OCI-LY1 (cell line): ENCODE measurements around the gene VOPP1.

Source experiments
- H2AFZ ChIP-seq: fragments of 200-600 bp; sonication (generic), shearing (Covaris generic); 2 replicates; pipeline ENCODE4 v1.6.0; 2014; ENCODE audit warnings: antibody characterized with exemption, mild to moderate bottlenecking, low read length
- H3F3A ChIP-seq: fragments of 200-600 bp; sonication (generic), shearing (Covaris generic); 2 replicates; pipeline ENCODE4 v1.6.0; 2014; ENCODE audit warnings: mild to moderate bottlenecking, antibody characterized with exemption, low read length, moderate library complexity; ENCODE audit not compliant: insufficient read depth
- H3K27ac ChIP-seq: fragments of 200-600 bp; sonication (generic); 2 replicates; pipeline ENCODE4 v1.5.1; 2014; ENCODE audit warnings: low read length, mixed run types, mild to moderate bottlenecking, low read depth; ENCODE audit not compliant: poor library complexity, severe bottlenecking
- H3K27me3 ChIP-seq: fragments of 200-600 bp; sonication (generic); 2 replicates; pipeline ENCODE4 v1.6.0; 2014; ENCODE audit warnings: antibody characterized with exemption, mild to moderate bottlenecking, low read length, moderate library complexity; ENCODE audit not compliant: insufficient read depth
- H3K36me3 ChIP-seq: fragments of 200-600 bp; sonication (generic); 2 replicates; pipeline ENCODE4 v1.6.1; 2014; ENCODE audit warnings: mild to moderate bottlenecking, antibody characterized with exemption, low read length, moderate library complexity, mixed read lengths; ENCODE audit not compliant: insufficient read depth
- H3K4me1 ChIP-seq: fragments of 200-600 bp; sonication (generic); 2 replicates; pipeline ENCODE4 v1.5.1; 2014; ENCODE audit warnings: mild to moderate bottlenecking, low read length, moderate library complexity; ENCODE audit not compliant: insufficient read depth, severe bottlenecking
- H3K4me2 ChIP-seq: fragments of 200-600 bp; sonication (generic), shearing (Covaris generic); 2 replicates; pipeline ENCODE4 v1.6.1; 2014; ENCODE audit warnings: low read length
- H3K4me3 ChIP-seq: fragments of 200-600 bp; sonication (generic); 2 replicates; pipeline ENCODE4 v1.5.1; 2014; ENCODE audit warnings: low read length, low read depth, mild to moderate bottlenecking, mixed read lengths; ENCODE audit not compliant: poor library complexity, severe bottlenecking
- H3K79me2 ChIP-seq: fragments of 200-600 bp; shearing (Covaris generic); 2 replicates; pipeline ENCODE4 v1.6.1; 2016; ENCODE audit warnings: mixed run types, low read length, mixed read lengths; ENCODE audit not compliant: insufficient read depth
- H3K9ac ChIP-seq: fragments of 200-600 bp; sonication (generic), shearing (Covaris generic); 2 replicates; pipeline ENCODE4 v1.6.1; 2014; ENCODE audit warnings: mild to moderate bottlenecking, low read length, mixed read lengths
- H3K9me2 ChIP-seq: fragments of 200-600 bp; sonication (generic), shearing (Covaris generic); 2 replicates; pipeline ENCODE4 v1.6.1; 2014; ENCODE audit warnings: low read depth, mild to moderate bottlenecking, low read length, mixed read lengths
- H3K9me3 ChIP-seq: fragments of 200-600 bp; shearing (Covaris generic); 2 replicates; pipeline ENCODE4 v1.6.1; 2014; ENCODE audit warnings: low read length, mixed read lengths
- H4K20me1 ChIP-seq: fragments of 200-600 bp; sonication (generic), shearing (Covaris generic); 2 replicates; pipeline ENCODE4 v1.6.0; 2016; ENCODE audit warnings: mild to moderate bottlenecking, low read length; ENCODE audit not compliant: insufficient read depth
- EZH2 ChIP-seq: fragments of 200-600 bp; sonication (generic), shearing (Covaris generic); IDR thresholded peaks from 2 replicates; pipeline ENCODE4 v1.8.0; 2017; ENCODE audit warnings: borderline replicate concordance, mixed run types, mild to moderate bottlenecking, antibody characterized with exemption, low read length, moderate library complexity, mixed read lengths
- TF ChIP-seq, protein P1 (sequence below): fragments of 200-600 bp; sonication (generic), shearing (Covaris generic); IDR thresholded peaks from 2 replicates; pipeline ENCODE4 v1.5.1; 2017; ENCODE audit warnings: mild to moderate bottlenecking, antibody characterized with exemption, low read length, moderate library complexity, mixed read lengths

VOPP1 gene

DNA sequence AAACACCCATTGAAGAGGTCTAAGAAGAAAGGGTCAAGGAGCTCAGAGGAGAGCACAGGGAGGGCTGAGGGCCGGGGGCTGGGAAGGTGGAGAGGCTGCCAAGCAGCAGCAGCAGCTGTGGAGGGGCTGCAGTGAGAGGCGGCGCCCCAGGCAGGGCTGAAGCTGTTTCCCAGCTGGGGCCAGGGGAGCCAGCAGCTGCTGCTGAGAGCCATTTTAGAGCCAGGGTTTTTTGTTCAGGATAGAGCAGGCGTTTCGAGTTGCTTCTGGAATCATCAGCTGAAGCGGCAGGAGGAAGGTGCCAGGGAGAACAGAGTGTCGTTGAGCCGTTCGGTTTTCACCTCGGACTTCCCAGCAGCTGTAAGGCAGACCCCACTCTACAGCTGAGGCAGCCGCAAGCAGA is 144.5 kb downstream of the VOPP1 start:
- H3K27ac ChIP-seq, result no peak overlapping the region
- H3K4me2 ChIP-seq, result no peak overlapping the region
- peaks cover 11% of the 10 kb centered on the region; the same call in 1 of the 2 replicates for H3K36me3 ChIP-seq
- peaks cover 1% of the 10 kb centered on the region for H3K4me1 ChIP-seq
- no peaks in the 10 kb centered on the region for H3K27me3 ChIP-seq
- no peaks in the 10 kb centered on the region for H3K9me3 ChIP-seq
- no peak overlapping the region for H3K9ac ChIP-seq
- TF ChIP-seq EZH2, result no peak
- TF ChIP-seq, protein P1, sequence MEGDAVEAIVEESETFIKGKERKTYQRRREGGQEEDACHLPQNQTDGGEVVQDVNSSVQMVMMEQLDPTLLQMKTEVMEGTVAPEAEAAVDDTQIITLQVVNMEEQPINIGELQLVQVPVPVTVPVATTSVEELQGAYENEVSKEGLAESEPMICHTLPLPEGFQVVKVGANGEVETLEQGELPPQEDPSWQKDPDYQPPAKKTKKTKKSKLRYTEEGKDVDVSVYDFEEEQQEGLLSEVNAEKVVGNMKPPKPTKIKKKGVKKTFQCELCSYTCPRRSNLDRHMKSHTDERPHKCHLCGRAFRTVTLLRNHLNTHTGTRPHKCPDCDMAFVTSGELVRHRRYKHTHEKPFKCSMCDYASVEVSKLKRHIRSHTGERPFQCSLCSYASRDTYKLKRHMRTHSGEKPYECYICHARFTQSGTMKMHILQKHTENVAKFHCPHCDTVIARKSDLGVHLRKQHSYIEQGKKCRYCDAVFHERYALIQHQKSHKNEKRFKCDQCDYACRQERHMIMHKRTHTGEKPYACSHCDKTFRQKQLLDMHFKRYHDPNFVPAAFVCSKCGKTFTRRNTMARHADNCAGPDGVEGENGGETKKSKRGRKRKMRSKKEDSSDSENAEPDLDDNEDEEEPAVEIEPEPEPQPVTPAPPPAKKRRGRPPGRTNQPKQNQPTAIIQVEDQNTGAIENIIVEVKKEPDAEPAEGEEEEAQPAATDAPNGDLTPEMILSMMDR, result no peak
- no peaks in the 10 kb centered on the region for H3K9me2 ChIP-seq
- H4K20me1 ChIP-seq, result no peaks in the 10 kb centered on the region
- H3K79me2 ChIP-seq, result no peaks in the 10 kb centered on the region
- H3K4me3 ChIP-seq, result no peak overlapping the region
- no peaks in the 10 kb centered on the region for H3F3A ChIP-seq
- H2AFZ ChIP-seq, result no peak overlapping the region

DNA sequence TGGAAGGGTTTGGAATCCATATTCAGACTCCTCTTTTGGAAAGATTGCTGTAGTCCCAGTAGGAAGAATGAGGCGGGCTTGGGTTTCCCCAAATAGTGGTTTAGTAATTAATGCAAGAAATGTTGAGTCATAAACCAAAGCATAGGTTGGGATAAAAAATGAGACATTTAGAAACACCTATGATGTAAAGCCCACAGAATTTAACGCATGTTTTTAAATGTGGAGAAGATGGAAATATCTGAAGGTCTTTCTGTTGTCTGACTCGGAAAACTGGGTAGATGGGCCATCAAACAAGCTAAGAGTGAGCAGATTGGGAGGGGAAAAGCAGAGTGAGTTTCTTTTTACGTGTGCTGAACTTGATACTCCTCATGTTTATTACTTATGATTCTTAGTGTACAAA is 145.0 kb downstream of the VOPP1 start:
- no peaks in the 10 kb centered on the region for H3K9me2 ChIP-seq
- no peaks in the 10 kb centered on the region for H4K20me1 ChIP-seq
- H3K27me3 ChIP-seq, result no peaks in the 10 kb centered on the region
- H3K9ac ChIP-seq, result no peak overlapping the region
- no peak overlapping the region for H3K27ac ChIP-seq
- H3K36me3 ChIP-seq, result peaks cover 11% of the 10 kb centered on the region; the same call in 1 of the 2 replicates
- no peaks in the 10 kb centered on the region for H3K79me2 ChIP-seq
- no peaks in the 10 kb centered on the region for H3F3A ChIP-seq
- H2AFZ ChIP-seq, result no peak overlapping the region
- no peak overlapping the region for H3K4me2 ChIP-seq
- TF ChIP-seq EZH2, result no peak
- TF ChIP-seq, protein P1, result no peak
- no peak overlapping the region for H3K4me3 ChIP-seq
- no peaks in the 10 kb centered on the region for H3K4me1 ChIP-seq
- no peaks in the 10 kb centered on the region for H3K9me3 ChIP-seq

DNA sequence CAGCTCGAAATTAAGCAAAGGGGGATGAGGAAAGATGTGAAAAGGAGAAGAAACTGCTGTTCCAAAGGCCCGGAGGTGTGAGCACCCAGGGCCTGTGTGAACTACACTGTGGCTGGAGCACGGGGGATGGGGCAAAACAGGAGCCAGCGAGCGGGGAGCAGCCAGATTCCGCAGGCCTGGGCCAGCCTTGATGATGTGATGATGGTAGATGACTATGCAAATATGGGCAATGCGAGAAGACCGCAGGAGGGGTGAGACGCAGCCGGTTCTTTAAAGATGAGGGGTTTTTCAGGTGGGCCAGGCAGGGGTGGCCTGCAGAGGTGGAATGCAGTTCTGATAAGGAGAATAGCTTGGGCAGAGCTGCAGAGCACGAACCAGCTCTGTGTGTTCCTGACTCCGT is 145.6 kb downstream of the VOPP1 start:
- Histone ChIP-seq H2AFZ (no peak overlapping the region), H3K27me3 (no peaks in the 10 kb centered on the region), H3K27ac (no peak overlapping the region), H3K36me3 (peaks cover 11% of the 10 kb centered on the region; the same call in 1 of the 2 replicates), H3K4me1 (no peaks in the 10 kb centered on the region), H3K9me2 (no peaks in the 10 kb centered on the region), H3K79me2 (no peaks in the 10 kb centered on the region), H3K9ac (no peak overlapping the region), H4K20me1 (no peaks in the 10 kb centered on the region), H3K9me3 (no peaks in the 10 kb centered on the region), H3K4me2 (no peak overlapping the region), H3K4me3 (no peak overlapping the region), H3F3A (no peaks in the 10 kb centered on the region)
- no peak for TF ChIP-seq EZH2
- TF ChIP-seq, protein P1, result no peak
